H1 (cell line): Measurements from ENCODE around the gene DYSF.

Source experiments
- CTCF ChIP-seq, 3 experiments: IDR thresholded peaks; 1 replicate in 2 of 3; 2 replicates in 1 of 3; pipeline versions ENCODE4 v1.5.1 to v1.6.1; 2011; ENCODE audit warnings: low read length in 3 of 3, mild to moderate bottlenecking in 3 of 3, inconsistent platforms in 2 of 3, low read depth in 1 of 3, moderate library complexity in 1 of 3; ENCODE audit not compliant: insufficient read depth in 1 of 3; ENCODE audit errors: control extremely low read depth in 1 of 3
- EZH2 ChIP-seq: fragments of 200-600 bp; sonication (generic); IDR thresholded peaks from 2 replicates; pipeline ENCODE4 v1.7.1; 2012; ENCODE audit warnings: low read depth, mild to moderate bottlenecking, moderate library complexity, low read length, inconsistent platforms; ENCODE audit not compliant: severe bottlenecking
- JUN ChIP-seq: IDR thresholded peaks from 2 replicates; pipeline ENCODE4 v1.6.1; 2011; ENCODE audit warnings: low read depth, mild to moderate bottlenecking, improper control_type of control experiment, low read length
- TEAD4 ChIP-seq: IDR thresholded peaks from 2 replicates; pipeline ENCODE4 v1.6.1; 2012; ENCODE audit warnings: low read depth, low read length, inconsistent platforms, mixed read lengths

- TF ChIP-seq EZH2 (no peak), JUN (no peak), CTCF (IDR thresholded peaks at IDR 0.05; ENCODE audit: control extremely low read depth in 1 of 3, insufficient read depth in 1 of 3, low read depth in 1 of 3, low read length in 3 of 3) (no peak), TEAD4 (no peak)
Observed at GRCh38 chr2:71534826-71535225, 81.5 kb downstream of the DYSF start.
